ENCODE data around the gene SPARC.
"Not testable (repeated sequence)": the region's sequence is repeated elsewhere in the genome, so short reads cannot be mapped to it uniquely, and the experiment has no call there.

SPARC gene

GRCh38 chr5:151699071-151699901, 12.6 kb upstream of the SPARC start:
- peak overlapping the region; percentile 88 for H3K27ac ChIP-seq (ENCODE audit: low read length)
- H3K9me3 ChIP-seq (ENCODE audit: control insufficient read depth in 1 of 2, low read length in 2 of 2) = no peaks in the 10 kb centered on the region
- H3K36me3 ChIP-seq (ENCODE audit: control insufficient read depth in 1 of 2, insufficient read depth in 2 of 2, low read length in 2 of 2) = peaks cover 0 to 4% of the 10 kb centered on the region in 2 donors
- no peaks in the 10 kb centered on the region for H3K27me3 ChIP-seq (ENCODE audit: low read depth, low read length)
- no peaks in the 10 kb centered on the region for H3K4me1 ChIP-seq (ENCODE audit: control insufficient read depth in 1 of 2, insufficient read depth in 2 of 2, low read length in 2 of 2)
- H3K4me3 ChIP-seq (ENCODE audit: low read depth in 1 of 2, low read length in 2 of 2) = no peak overlapping the region

- not testable (repeated sequence) for H3K27ac ChIP-seq (ENCODE audit: low read length); H3K4me3 ChIP-seq (ENCODE audit: low read depth in 1 of 2, low read length in 2 of 2); H3K36me3 ChIP-seq (ENCODE audit: control insufficient read depth in 1 of 2, insufficient read depth in 2 of 2, low read length in 2 of 2); H3K4me1 ChIP-seq (ENCODE audit: control insufficient read depth in 1 of 2, insufficient read depth in 2 of 2, low read length in 2 of 2); H3K27me3 ChIP-seq (ENCODE audit: low read depth, low read length); H3K9me3 ChIP-seq (ENCODE audit: control insufficient read depth in 1 of 2, low read length in 2 of 2)
Measured at GRCh38 chr5:151698081-151698480, 11.4 kb upstream of the SPARC start.

GRCh38 chr5:151697452-151697851, 10.7 kb upstream of the SPARC start:
- H3K4me1 ChIP-seq (ENCODE audit: control insufficient read depth in 1 of 2, insufficient read depth in 2 of 2, low read length in 2 of 2) = no peaks in the 10 kb centered on the region
- H3K36me3 ChIP-seq (ENCODE audit: control insufficient read depth in 1 of 2, insufficient read depth in 2 of 2, low read length in 2 of 2) = peaks cover 0 to 4% of the 10 kb centered on the region in 2 donors
- no peak overlapping the region for H3K27ac ChIP-seq (ENCODE audit: low read length)
- no peaks in the 10 kb centered on the region for H3K27me3 ChIP-seq (ENCODE audit: low read depth, low read length)
- H3K4me3 ChIP-seq (ENCODE audit: low read depth in 1 of 2, low read length in 2 of 2) = no peak overlapping the region
- no peaks in the 10 kb centered on the region for H3K9me3 ChIP-seq (ENCODE audit: control insufficient read depth in 1 of 2, low read length in 2 of 2)

- H3K4me3 ChIP-seq (ENCODE audit: low read depth in 1 of 2, low read length in 2 of 2) = no peak overlapping the region
Measured at GRCh38 chr5:151696470-151697061, 9.9 kb upstream of the SPARC start.

GRCh38 chr5:151695464-151695863, 8.7 kb upstream of the SPARC start:
- Histone ChIP-seq H3K27me3 (ENCODE audit: low read depth, low read length) (no peaks in the 10 kb centered on the region), H3K36me3 (ENCODE audit: control insufficient read depth in 1 of 2, insufficient read depth in 2 of 2, low read length in 2 of 2) (peaks cover 0 to 4% of the 10 kb centered on the region in 2 donors), H3K4me3 (ENCODE audit: low read depth in 1 of 2, low read length in 2 of 2) (no peak overlapping the region), H3K4me1 (ENCODE audit: control insufficient read depth in 1 of 2, insufficient read depth in 2 of 2, low read length in 2 of 2) (no peaks in the 10 kb centered on the region), H3K9me3 (ENCODE audit: control insufficient read depth in 1 of 2, low read length in 2 of 2) (no peaks in the 10 kb centered on the region), H3K27ac (ENCODE audit: low read length) (peak overlapping the region; percentile 78)

More at GRCh38 chr5:151696470-151697061, 9.9 kb upstream of the SPARC start:
- H3K9me3 ChIP-seq (ENCODE audit: control insufficient read depth in 1 of 2, low read length in 2 of 2) = no peaks in the 10 kb centered on the region
- peak overlapping the region; percentile 78 for H3K27ac ChIP-seq (ENCODE audit: low read length)
- H3K27me3 ChIP-seq (ENCODE audit: low read depth, low read length) = no peaks in the 10 kb centered on the region
- no peaks in the 10 kb centered on the region for H3K4me1 ChIP-seq (ENCODE audit: control insufficient read depth in 1 of 2, insufficient read depth in 2 of 2, low read length in 2 of 2)
- peaks cover 0 to 4% of the 10 kb centered on the region in 2 donors for H3K36me3 ChIP-seq (ENCODE audit: control insufficient read depth in 1 of 2, insufficient read depth in 2 of 2, low read length in 2 of 2)

- H3K27ac ChIP-seq (ENCODE audit: low read length) = no peak overlapping the region
- no peaks in the 10 kb centered on the region for H3K27me3 ChIP-seq (ENCODE audit: low read depth, low read length)
- no peaks in the 10 kb centered on the region for H3K9me3 ChIP-seq (ENCODE audit: control insufficient read depth in 1 of 2, low read length in 2 of 2)
- no peaks in the 10 kb centered on the region for H3K36me3 ChIP-seq (ENCODE audit: control insufficient read depth in 1 of 2, insufficient read depth in 2 of 2, low read length in 2 of 2)
- H3K4me1 ChIP-seq (ENCODE audit: control insufficient read depth in 1 of 2, insufficient read depth in 2 of 2, low read length in 2 of 2) = no peaks in the 10 kb centered on the region
- no peak overlapping the region for H3K4me3 ChIP-seq (ENCODE audit: low read depth in 1 of 2, low read length in 2 of 2)
Measured at GRCh38 chr5:151694035-151694485, 7.3 kb upstream of the SPARC start.

- Histone ChIP-seq H3K27me3 (ENCODE audit: low read depth, low read length) (no peaks in the 10 kb centered on the region), H3K4me3 (ENCODE audit: low read depth in 1 of 2, low read length in 2 of 2) (no peak overlapping the region), H3K4me1 (ENCODE audit: control insufficient read depth in 1 of 2, insufficient read depth in 2 of 2, low read length in 2 of 2) (no peaks in the 10 kb centered on the region), H3K27ac (ENCODE audit: low read length) (no peak overlapping the region), H3K36me3 (ENCODE audit: control insufficient read depth in 1 of 2, insufficient read depth in 2 of 2, low read length in 2 of 2) (no peaks in the 10 kb centered on the region), H3K9me3 (ENCODE audit: control insufficient read depth in 1 of 2, low read length in 2 of 2) (no peaks in the 10 kb centered on the region)
Measured at GRCh38 chr5:151692312-151692711, 5.6 kb upstream of the SPARC start.

GRCh38 chr5:151691706-151692105, 5.0 kb upstream of the SPARC start:
- no peaks in the 10 kb centered on the region for H3K36me3 ChIP-seq (ENCODE audit: control insufficient read depth in 1 of 2, insufficient read depth in 2 of 2, low read length in 2 of 2)
- no peak overlapping the region for H3K4me3 ChIP-seq (ENCODE audit: low read depth in 1 of 2, low read length in 2 of 2)
- H3K4me1 ChIP-seq (ENCODE audit: control insufficient read depth in 1 of 2, insufficient read depth in 2 of 2, low read length in 2 of 2) = no peaks in the 10 kb centered on the region
- no peak overlapping the region for H3K27ac ChIP-seq (ENCODE audit: low read length)
- H3K9me3 ChIP-seq (ENCODE audit: control insufficient read depth in 1 of 2, low read length in 2 of 2) = no peaks in the 10 kb centered on the region
- H3K27me3 ChIP-seq (ENCODE audit: low read depth, low read length) = no peaks in the 10 kb centered on the region

GRCh38 chr5:151689591-151689990, 2.9 kb upstream of the SPARC start:
- not testable (repeated sequence) for H3K27me3 ChIP-seq (ENCODE audit: low read depth, low read length); H3K27ac ChIP-seq (ENCODE audit: low read length); H3K4me1 ChIP-seq (ENCODE audit: control insufficient read depth in 1 of 2, insufficient read depth in 2 of 2, low read length in 2 of 2); H3K9me3 ChIP-seq (ENCODE audit: control insufficient read depth in 1 of 2, low read length in 2 of 2); H3K4me3 ChIP-seq (ENCODE audit: low read depth in 1 of 2, low read length in 2 of 2)
- H3K36me3 ChIP-seq (ENCODE audit: control insufficient read depth in 1 of 2, insufficient read depth in 2 of 2, low read length in 2 of 2) = peaks cover 0 to 13% of the 10 kb centered on the region in 2 donors

- no peak overlapping the region for H3K27ac ChIP-seq (ENCODE audit: low read length)
- H3K4me3 ChIP-seq (ENCODE audit: low read depth in 1 of 2, low read length in 2 of 2) = no peak overlapping the region
- H3K4me1 ChIP-seq (ENCODE audit: control insufficient read depth in 1 of 2, insufficient read depth in 2 of 2, low read length in 2 of 2) = peaks cover 6 to 11% of the 10 kb centered on the region in 2 donors
- H3K27me3 ChIP-seq (ENCODE audit: low read depth, low read length) = no peaks in the 10 kb centered on the region
- no peaks in the 10 kb centered on the region for H3K9me3 ChIP-seq (ENCODE audit: control insufficient read depth in 1 of 2, low read length in 2 of 2)
- peaks cover 0 to 13% of the 10 kb centered on the region in 2 donors for H3K36me3 ChIP-seq (ENCODE audit: control insufficient read depth in 1 of 2, insufficient read depth in 2 of 2, low read length in 2 of 2)
Measured at GRCh38 chr5:151688436-151688835, 1.7 kb upstream of the SPARC start.

- Histone ChIP-seq H3K4me3 (ENCODE audit: low read depth in 1 of 2, low read length in 2 of 2) (peak overlapping the region; percentile 77 to 80), H3K27me3 (ENCODE audit: low read depth, low read length) (no peaks in the 10 kb centered on the region), H3K36me3 (ENCODE audit: control insufficient read depth in 1 of 2, insufficient read depth in 2 of 2, low read length in 2 of 2) (peaks cover 0 to 20% of the 10 kb centered on the region in 2 donors), H3K27ac (ENCODE audit: low read length) (peak overlapping the region; percentile 95), H3K9me3 (ENCODE audit: control insufficient read depth in 1 of 2, low read length in 2 of 2) (no peaks in the 10 kb centered on the region), H3K4me1 (ENCODE audit: control insufficient read depth in 1 of 2, insufficient read depth in 2 of 2, low read length in 2 of 2) (peaks cover 12 to 34% of the 10 kb centered on the region in 2 donors)
Measured at GRCh38 chr5:151685749-151686673, 704 bp downstream of the SPARC start.

All from muscle layer of duodenum (tissue), 2 donors.